ENCODE data around the gene GET3. TPM values are rescaled to one million over a fixed set of nuclear protein-coding genes. Genes with fewer than 3 reads are reported as not detected.

The GET3 gene
- polyA plus RNA-seq, 3 donors, result 97.5 to 122 (median 108) TPM

DNA sequence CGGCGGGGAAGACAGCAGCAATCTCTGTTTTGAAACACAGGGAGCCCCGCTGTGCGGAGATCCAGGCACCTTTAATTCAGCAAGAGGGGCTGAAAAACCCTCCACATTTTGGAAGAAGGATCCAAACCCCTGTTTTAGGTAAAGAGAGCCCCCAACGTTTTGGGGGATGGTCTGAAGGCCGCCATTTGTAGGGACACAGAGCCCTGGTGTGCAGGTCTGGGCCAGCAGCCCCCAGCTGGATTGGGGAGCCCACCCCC is 41.5 kb downstream of the GET3 start:
- H4K20me1 ChIP-seq (ENCODE audit: insufficient read depth, low read length), result peaks cover 4% of the 10 kb centered on the region
- peaks cover 30% of the 10 kb centered on the region for H3K79me2 ChIP-seq (ENCODE audit: insufficient read depth, low read length)
- no peaks in the 10 kb centered on the region for H3K27me3 ChIP-seq (ENCODE audit: control insufficient read depth in 2 of 2, insufficient read depth in 2 of 2, low read length in 2 of 2)
- peaks cover under 1 to 3% of the 10 kb centered on the region in 2 donors for H3K36me3 Mint-ChIP-seq
- peak overlapping the region; percentile 79 for H3K4me2 ChIP-seq (replicated peaks; ENCODE audit: extremely low read depth, low read length, poor library complexity, severe bottlenecking)
- H3K4me1 ChIP-seq (ENCODE audit: control insufficient read depth in 1 of 2, insufficient read depth in 2 of 2, low read length in 2 of 2), result peaks cover 63 to 76% of the 10 kb centered on the region in 2 donors
- peak overlapping the region; percentile 76 to 83 (median 82) for H3K4me3 ChIP-seq (replicated peaks in 1 of 3; ENCODE audit: low read depth in 2 of 3, low read length in 3 of 3)
- peak overlapping the region; percentile 93 to 97 (median 96) for H3K27ac Mint-ChIP-seq
- peak overlapping the region; percentile 86 for H3K9ac ChIP-seq (ENCODE audit: insufficient read depth, low read length, poor library complexity, severe bottlenecking)
- no peaks in the 10 kb centered on the region for H3K9me3 Mint-ChIP-seq
- intact Hi-C loops (cut with micrococcal nuclease), result loop anchor here in 1 of 2 donors (2.0 kb wide), 1 partner anchor 16 kb away; no protein-coding TSS in a partner anchor
- H3K4me3 Mint-ChIP-seq, result peak overlapping the region; percentile 87 to 93
- peaks cover 3 to 7% (median 3%) of the 10 kb centered on the region in 3 donors for H3K27me3 Mint-ChIP-seq (ENCODE audit: low read depth in 3 of 3)
- TF ChIP-seq, protein P1, sequence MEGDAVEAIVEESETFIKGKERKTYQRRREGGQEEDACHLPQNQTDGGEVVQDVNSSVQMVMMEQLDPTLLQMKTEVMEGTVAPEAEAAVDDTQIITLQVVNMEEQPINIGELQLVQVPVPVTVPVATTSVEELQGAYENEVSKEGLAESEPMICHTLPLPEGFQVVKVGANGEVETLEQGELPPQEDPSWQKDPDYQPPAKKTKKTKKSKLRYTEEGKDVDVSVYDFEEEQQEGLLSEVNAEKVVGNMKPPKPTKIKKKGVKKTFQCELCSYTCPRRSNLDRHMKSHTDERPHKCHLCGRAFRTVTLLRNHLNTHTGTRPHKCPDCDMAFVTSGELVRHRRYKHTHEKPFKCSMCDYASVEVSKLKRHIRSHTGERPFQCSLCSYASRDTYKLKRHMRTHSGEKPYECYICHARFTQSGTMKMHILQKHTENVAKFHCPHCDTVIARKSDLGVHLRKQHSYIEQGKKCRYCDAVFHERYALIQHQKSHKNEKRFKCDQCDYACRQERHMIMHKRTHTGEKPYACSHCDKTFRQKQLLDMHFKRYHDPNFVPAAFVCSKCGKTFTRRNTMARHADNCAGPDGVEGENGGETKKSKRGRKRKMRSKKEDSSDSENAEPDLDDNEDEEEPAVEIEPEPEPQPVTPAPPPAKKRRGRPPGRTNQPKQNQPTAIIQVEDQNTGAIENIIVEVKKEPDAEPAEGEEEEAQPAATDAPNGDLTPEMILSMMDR (IDR thresholded peaks at IDR 0.05), result no peak
- H3K4me1 Mint-ChIP-seq, result peaks cover 42% of the 10 kb centered on the region
- H2AFZ ChIP-seq (ENCODE audit: insufficient read depth, low read depth, low read length, poor library complexity, severe bottlenecking), result no peak overlapping the region
- H3K27ac ChIP-seq (ENCODE audit: low read depth in 1 of 2, low read length in 2 of 2), result peak overlapping the region; percentile 84 to 94
- H3K36me3 ChIP-seq (replicated peaks in 1 of 2; ENCODE audit: control insufficient read depth in 1 of 2, insufficient read depth in 2 of 2, low read length in 2 of 2), result no peaks in the 10 kb centered on the region
- no peak for DNase-seq
- WGBS (ENCODE audit: insufficient coverage), result no CpG with 5 or more reads among the region's 6 CpGs
- no peaks in the 10 kb centered on the region for H3K9me3 ChIP-seq (replicated peaks in 1 of 2; ENCODE audit: control insufficient read depth in 1 of 2, insufficient read depth in 1 of 2, low read length in 2 of 2)

DNA sequence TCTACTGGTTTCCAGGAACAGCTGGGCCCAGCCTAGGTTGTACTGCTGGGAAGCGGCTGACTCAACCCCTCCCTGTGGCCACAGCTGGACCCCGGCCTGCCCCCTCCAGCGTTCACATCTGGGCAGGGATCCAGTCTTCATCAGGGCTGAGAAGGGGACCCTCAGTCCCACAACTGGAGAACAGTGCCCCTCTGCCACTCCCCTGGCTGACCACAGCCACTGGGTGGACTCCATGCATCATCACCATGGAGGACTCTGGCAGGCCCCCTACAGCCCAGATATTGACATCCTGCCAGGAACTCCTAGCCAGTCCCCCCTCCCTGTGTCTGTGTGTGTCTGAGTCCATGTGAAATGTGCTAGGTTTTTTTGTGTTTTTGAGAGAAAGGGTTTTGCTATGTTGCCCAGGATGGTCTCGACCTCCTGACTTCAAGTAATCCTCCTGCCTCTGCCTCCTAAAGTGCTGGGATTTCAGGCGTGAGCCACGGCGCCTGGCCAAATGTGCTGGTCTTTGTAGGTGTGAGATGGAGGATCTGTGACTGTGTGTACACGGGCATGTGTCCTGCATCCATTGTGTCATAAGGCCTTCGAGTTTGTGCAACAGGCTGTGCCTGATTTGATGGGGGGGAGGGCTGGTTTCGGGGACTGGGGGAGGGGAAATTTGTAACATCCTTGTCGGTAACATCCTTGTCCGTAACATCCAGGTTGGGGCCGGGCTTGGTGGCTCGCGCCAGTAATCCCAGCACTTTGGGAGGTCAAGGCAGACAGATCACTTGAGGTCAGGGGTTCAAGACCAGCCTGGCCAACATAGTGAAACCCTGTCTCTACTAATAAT is 42.1 kb downstream of the GET3 start:
- Histone ChIP-seq H3K4me2 (replicated peaks; ENCODE audit: extremely low read depth, low read length, poor library complexity, severe bottlenecking) (peak overlapping the region; percentile 79), H3K9me3 (replicated peaks in 1 of 2; ENCODE audit: control insufficient read depth in 1 of 2, insufficient read depth in 1 of 2, low read length in 2 of 2) (no peaks in the 10 kb centered on the region), H3K79me2 (ENCODE audit: insufficient read depth, low read length) (peaks cover 30% of the 10 kb centered on the region), H3K27ac (ENCODE audit: low read depth in 1 of 2, low read length in 2 of 2) (peak overlapping the region; percentile 84 to 94), H3K4me3 (replicated peaks in 1 of 3; ENCODE audit: low read depth in 2 of 3, low read length in 3 of 3) (peak overlapping the region in 2 of 3 experiments; percentile 76 to 83), H2AFZ (ENCODE audit: insufficient read depth, low read depth, low read length, poor library complexity, severe bottlenecking) (no peak overlapping the region), H4K20me1 (ENCODE audit: insufficient read depth, low read length) (peaks cover 4% of the 10 kb centered on the region), H3K9ac (ENCODE audit: insufficient read depth, low read length, poor library complexity, severe bottlenecking) (peak overlapping the region; percentile 86), H3K36me3 (replicated peaks in 1 of 2; ENCODE audit: control insufficient read depth in 1 of 2, insufficient read depth in 2 of 2, low read length in 2 of 2) (no peaks in the 10 kb centered on the region), H3K27me3 (ENCODE audit: control insufficient read depth in 2 of 2, insufficient read depth in 2 of 2, low read length in 2 of 2) (no peaks in the 10 kb centered on the region), H3K4me1 (ENCODE audit: control insufficient read depth in 1 of 2, insufficient read depth in 2 of 2, low read length in 2 of 2) (peaks cover 68 to 81% of the 10 kb centered on the region in 2 donors)
- H3K36me3 Mint-ChIP-seq, result peaks cover 0 to 2% of the 10 kb centered on the region in 2 donors
- intact Hi-C loops (cut with micrococcal nuclease), result loop anchor here in 1 of 2 donors (2.0 kb wide), 1 partner anchor 15 kb away; no protein-coding TSS in a partner anchor
- peaks cover 42% of the 10 kb centered on the region for H3K4me1 Mint-ChIP-seq
- H3K9me3 Mint-ChIP-seq, result no peaks in the 10 kb centered on the region
- H3K4me3 Mint-ChIP-seq, result peak overlapping the region; percentile 87 to 93
- H3K27ac Mint-ChIP-seq, result peak overlapping the region; percentile 93 to 97 (median 96)
- WGBS (ENCODE audit: insufficient coverage), result 43% methylated on average over 15 of the region's 15 CpGs
- DNase-seq, result peak; percentile 57 to 77 (median 65)
- peaks cover 0 to 7% (median 3%) of the 10 kb centered on the region in 3 donors for H3K27me3 Mint-ChIP-seq (ENCODE audit: low read depth in 3 of 3)
- TF ChIP-seq, protein P1 (IDR thresholded peaks at IDR 0.05), result no peak
